ENCODE data around the gene TMEM151A.

The TMEM151A gene

DNA sequence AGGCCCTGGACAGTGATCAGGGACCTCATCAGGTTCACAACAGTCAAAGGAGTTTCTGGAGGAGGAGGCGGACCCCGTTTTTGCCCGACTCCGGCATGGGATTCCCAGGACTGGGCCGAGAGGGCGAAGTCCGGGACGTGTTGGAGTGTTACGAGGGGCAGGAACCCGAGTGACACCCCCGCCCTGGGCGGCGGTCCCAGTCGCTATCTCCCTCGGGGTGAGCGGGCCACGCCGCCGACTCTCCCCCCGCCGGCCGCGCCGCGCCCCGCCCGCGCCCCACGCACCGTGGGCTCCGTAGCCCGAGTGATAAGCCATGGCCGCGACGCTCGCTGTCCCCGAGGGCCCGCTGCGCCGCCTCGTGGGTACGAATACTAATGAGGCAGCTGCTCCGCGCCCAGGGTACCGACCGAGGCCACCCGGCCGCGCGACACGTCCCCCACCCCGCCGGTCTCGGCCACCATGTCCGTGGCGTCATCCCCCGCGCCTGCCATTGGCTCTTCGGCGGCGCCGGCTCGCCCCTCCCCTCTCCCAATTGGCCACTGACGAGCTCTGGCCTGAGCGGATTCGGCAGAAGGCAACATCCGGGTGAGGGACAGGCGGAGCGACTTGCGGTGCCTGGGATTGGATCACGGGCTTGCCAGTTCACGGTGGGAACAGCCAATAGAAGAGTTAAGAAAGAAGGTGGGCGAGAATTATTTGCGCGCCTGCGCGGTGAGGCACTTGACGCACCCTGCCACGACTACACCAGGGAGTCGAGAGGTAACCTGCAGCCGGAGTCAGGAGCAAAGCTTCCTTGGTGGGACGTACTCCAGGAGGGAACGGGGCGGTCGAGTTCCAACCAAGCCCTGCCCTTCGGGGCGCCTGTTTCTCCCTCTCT is 2.8 kb upstream of the TMEM151A start, which contains the start of gene YIF1A:
Gene YIF1A (minus strand): TSS at position 473 of the 877 bp plus-strand sequence. CDS start 158 bp downstream, at position 315.
- H3K27me3 ChIP-seq (ENCODE audit: control insufficient read depth, insufficient read depth, low read length) = peaks cover 16% of the 10 kb centered on the region
- no peaks in the 10 kb centered on the region for H3K36me3 ChIP-seq (ENCODE audit: control insufficient read depth, insufficient read depth, low read length)
- peak within 1 kb of the TSS; percentile 94 for H3K27ac ChIP-seq (ENCODE audit: low read depth, low read length)
- no peaks in the 10 kb centered on the region for H3K4me1 ChIP-seq (ENCODE audit: control insufficient read depth, insufficient read depth, low read length)
- H3K4me3 ChIP-seq (ENCODE audit: low read length) = peak within 1 kb of the TSS; percentile 86
- H3K9ac ChIP-seq (ENCODE audit: low read length) = peak within 1 kb of the TSS; percentile 54

DNA sequence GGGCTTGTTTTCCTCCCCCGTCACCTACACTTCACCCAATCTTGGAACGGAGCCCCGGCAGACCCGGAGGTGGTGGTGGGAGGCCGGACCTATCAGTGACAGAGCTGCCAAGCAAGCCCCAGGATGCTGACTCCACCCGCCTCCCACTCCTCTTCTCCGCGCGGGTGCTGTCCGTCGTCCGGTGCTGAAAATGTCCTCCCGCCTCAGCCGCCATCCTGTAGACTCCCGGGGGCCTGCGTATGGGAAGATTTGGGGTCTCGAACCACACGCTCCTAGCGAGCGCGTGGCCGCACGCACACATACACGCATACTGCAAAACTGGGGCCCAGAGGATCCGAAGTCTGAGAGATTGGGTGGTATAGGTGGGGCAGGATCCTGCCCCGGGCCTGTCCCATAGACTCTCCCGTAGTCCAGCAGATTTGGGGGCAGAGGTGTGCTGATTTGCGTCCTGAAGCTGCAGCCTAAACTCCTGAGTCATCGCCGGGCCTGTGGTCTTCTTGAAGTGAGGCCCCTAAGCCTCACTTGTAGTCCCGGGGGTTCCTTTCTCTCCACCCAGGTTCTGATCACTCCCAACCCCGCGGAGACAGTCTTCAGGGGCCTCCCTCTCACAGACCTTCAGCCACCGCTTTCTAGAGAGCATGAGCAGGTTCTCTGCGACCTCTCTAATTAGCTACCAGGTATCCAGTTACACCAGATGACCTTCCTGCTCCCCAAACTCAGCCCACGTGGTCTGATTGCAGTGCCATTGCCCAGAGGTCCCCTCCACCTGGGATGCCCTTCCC is 2.0 kb upstream of the TMEM151A start:
- Histone ChIP-seq H3K4me3 (ENCODE audit: low read length) (peak overlapping the region; percentile 86), H3K36me3 (ENCODE audit: control insufficient read depth, insufficient read depth, low read length) (no peaks in the 10 kb centered on the region), H3K27ac (ENCODE audit: low read depth, low read length) (peak overlapping the region; percentile 57), H3K9ac (ENCODE audit: low read length) (peak overlapping the region; percentile 54), H3K27me3 (ENCODE audit: control insufficient read depth, insufficient read depth, low read length) (peaks cover 20% of the 10 kb centered on the region), H3K4me1 (ENCODE audit: control insufficient read depth, insufficient read depth, low read length) (no peaks in the 10 kb centered on the region)

DNA sequence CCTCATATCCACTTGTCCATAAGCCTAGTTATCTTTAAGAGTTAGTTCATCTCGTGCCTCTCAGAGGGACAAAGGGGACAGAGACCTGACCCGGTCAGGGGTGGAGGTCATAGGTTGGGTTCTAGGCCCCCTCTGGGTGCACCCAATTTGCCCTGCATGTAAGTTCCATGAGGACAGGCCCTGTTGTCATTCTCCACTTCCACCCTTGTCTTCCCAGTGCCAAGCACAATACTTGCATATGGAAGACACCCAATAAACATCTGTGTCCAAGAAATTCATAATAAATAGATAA is 1.4 kb upstream of the TMEM151A start:
- H3K36me3 ChIP-seq (ENCODE audit: control insufficient read depth, insufficient read depth, low read length) = no peaks in the 10 kb centered on the region
- no peaks in the 10 kb centered on the region for H3K4me1 ChIP-seq (ENCODE audit: control insufficient read depth, insufficient read depth, low read length)
- peak overlapping the region; percentile 86 for H3K4me3 ChIP-seq (ENCODE audit: low read length)
- H3K27ac ChIP-seq (ENCODE audit: low read depth, low read length) = no peak overlapping the region
- peaks cover 20% of the 10 kb centered on the region for H3K27me3 ChIP-seq (ENCODE audit: control insufficient read depth, insufficient read depth, low read length)
- H3K9ac ChIP-seq (ENCODE audit: low read length) = no peak overlapping the region

DNA sequence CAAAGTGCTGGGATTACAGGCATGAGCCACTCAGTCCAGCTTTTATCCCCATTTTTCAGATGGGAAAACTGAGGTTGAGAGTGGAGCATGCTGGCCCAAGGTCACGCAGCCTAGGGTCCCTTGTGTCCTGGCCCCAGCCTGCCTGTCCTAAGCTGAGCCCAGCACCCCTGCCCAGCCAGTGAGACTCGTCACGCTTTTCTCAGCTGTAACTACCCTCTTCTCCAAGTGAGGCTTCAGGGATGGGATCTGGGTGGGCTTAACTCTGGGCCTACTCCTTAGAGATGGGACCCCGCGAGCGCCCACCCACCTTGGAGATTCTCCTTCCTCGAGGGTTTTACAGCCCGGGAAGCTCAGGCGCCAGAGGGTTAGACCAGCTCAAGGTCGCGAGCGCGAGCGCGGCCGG is 390 bp upstream of the TMEM151A start:
- peaks cover 20% of the 10 kb centered on the region for H3K27me3 ChIP-seq (ENCODE audit: control insufficient read depth, insufficient read depth, low read length)
- no peaks in the 10 kb centered on the region for H3K36me3 ChIP-seq (ENCODE audit: control insufficient read depth, insufficient read depth, low read length)
- no peaks in the 10 kb centered on the region for H3K4me1 ChIP-seq (ENCODE audit: control insufficient read depth, insufficient read depth, low read length)
- peak overlapping the region; percentile 5 for H3K4me3 ChIP-seq (ENCODE audit: low read length)
- no peak overlapping the region for H3K27ac ChIP-seq (ENCODE audit: low read depth, low read length)
- no peak overlapping the region for H3K9ac ChIP-seq (ENCODE audit: low read length)

DNA sequence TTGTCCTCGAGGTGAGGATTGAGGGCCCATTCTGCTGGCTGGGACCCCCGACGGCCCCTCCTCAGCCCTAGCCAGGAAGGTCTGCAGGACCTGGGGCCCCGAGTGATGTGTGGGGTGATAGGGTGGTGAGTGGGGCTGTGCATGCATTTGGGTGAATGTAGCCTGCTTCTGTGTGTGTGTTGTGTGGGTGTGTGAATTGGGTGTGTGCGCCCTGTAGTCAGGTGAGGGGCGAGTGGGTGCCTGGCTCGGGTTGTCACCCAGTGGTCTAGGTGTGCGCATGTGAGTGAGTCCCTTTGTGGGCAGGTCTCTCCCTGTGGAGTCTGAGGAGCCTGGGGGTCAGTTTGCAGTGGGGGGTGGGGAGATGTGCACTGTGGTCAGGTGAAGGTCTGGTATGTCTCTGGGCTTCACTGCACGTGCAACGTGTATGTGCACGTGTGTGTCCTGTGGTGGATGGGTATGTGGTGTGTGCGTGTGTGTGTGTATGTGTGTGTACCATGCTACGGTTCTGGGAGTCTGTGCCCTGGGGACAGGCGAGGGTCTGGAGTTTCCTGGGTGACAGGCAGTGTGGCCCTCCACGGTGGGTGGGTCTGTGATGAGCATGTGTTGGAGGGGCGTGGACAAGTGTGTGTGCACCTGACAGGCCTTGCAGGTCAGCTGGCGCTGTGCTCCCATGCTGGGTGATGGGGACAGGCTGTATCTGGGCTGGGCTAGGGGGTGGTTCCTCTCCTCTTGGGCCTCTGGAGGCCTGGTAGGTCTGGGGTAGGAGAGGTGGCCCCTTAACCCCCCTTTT is 1.0 kb downstream of the TMEM151A start:
- no peak overlapping the region for H3K4me3 ChIP-seq (ENCODE audit: low read length)
- H3K9ac ChIP-seq (ENCODE audit: low read length) = no peak overlapping the region
- H3K27me3 ChIP-seq (ENCODE audit: control insufficient read depth, insufficient read depth, low read length) = peaks cover 20% of the 10 kb centered on the region
- H3K4me1 ChIP-seq (ENCODE audit: control insufficient read depth, insufficient read depth, low read length) = no peaks in the 10 kb centered on the region
- no peaks in the 10 kb centered on the region for H3K36me3 ChIP-seq (ENCODE audit: control insufficient read depth, insufficient read depth, low read length)
- H3K27ac ChIP-seq (ENCODE audit: low read depth, low read length) = no peak overlapping the region

DNA sequence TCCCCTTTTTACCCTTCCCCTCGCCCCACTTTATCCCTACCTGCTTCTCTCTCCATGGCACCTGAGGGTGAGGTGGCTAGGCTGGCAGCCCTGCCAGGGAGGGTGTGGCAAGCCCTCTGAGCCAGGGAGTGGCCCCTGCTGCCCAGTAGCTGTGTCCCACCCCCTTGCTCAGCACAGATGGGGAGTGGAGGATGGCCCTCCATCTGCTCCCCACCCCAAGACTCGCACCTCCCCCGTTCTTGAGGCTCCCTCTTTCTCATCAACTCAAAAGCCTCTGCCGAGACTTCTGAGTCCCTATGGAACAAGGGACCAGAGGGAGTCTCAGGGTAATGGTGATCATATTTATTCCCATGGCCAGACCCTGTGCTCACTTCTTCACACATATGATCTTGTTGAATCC is 1.7 kb downstream of the TMEM151A start:
- Histone ChIP-seq H3K4me1 (ENCODE audit: control insufficient read depth, insufficient read depth, low read length) (no peaks in the 10 kb centered on the region), H3K9ac (ENCODE audit: low read length) (no peak overlapping the region), H3K27ac (ENCODE audit: low read depth, low read length) (no peak overlapping the region), H3K36me3 (ENCODE audit: control insufficient read depth, insufficient read depth, low read length) (no peaks in the 10 kb centered on the region), H3K27me3 (ENCODE audit: control insufficient read depth, insufficient read depth, low read length) (peaks cover 20% of the 10 kb centered on the region), H3K4me3 (ENCODE audit: low read length) (no peak overlapping the region)

DNA sequence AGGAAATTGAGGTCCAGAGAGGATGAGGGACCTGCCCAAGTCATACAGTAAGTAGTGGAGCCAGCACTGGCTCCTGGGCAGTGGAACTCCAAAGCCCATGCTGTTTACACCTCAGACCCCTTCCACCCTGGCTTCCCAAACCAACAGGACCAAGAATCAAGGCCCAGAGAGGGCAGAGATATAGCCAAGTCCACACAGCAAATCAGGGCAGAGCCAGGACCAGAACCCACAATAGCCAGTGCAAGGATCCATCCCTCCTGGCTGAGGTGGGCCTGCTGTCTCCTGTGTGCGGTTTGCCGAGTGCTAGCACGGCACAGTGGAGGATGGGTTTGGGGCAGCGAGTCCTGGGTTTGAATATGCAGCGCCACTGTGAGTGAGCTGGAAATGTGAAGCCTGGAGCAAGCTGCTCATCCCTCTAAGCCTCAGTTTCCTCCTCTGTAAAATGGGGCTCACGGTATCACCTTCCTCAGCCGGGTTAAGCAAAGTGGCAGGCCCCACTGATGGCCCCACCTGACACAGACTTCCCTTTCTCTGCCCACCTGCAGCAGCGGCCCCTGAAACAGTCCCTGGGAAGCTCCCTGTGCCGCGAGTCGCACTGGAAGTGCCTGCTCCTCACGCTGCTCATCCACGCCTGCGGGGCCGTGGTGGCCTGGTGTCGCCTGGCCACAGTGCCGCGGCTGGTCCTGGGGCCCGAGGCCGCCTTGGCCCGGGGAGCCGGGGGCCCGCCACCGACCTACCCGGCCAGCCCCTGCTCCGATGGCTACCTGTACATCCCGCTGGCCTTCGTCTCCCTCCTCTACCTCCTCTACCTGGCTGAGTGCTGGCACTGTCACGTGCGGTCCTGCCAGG is 2.3 kb downstream of the TMEM151A start:
- no peak overlapping the region for H3K27ac ChIP-seq (ENCODE audit: low read depth, low read length)
- no peaks in the 10 kb centered on the region for H3K36me3 ChIP-seq (ENCODE audit: control insufficient read depth, insufficient read depth, low read length)
- H3K9ac ChIP-seq (ENCODE audit: low read length) = no peak overlapping the region
- no peaks in the 10 kb centered on the region for H3K4me1 ChIP-seq (ENCODE audit: control insufficient read depth, insufficient read depth, low read length)
- no peak overlapping the region for H3K4me3 ChIP-seq (ENCODE audit: low read length)
- peaks cover 20% of the 10 kb centered on the region for H3K27me3 ChIP-seq (ENCODE audit: control insufficient read depth, insufficient read depth, low read length)

DNA sequence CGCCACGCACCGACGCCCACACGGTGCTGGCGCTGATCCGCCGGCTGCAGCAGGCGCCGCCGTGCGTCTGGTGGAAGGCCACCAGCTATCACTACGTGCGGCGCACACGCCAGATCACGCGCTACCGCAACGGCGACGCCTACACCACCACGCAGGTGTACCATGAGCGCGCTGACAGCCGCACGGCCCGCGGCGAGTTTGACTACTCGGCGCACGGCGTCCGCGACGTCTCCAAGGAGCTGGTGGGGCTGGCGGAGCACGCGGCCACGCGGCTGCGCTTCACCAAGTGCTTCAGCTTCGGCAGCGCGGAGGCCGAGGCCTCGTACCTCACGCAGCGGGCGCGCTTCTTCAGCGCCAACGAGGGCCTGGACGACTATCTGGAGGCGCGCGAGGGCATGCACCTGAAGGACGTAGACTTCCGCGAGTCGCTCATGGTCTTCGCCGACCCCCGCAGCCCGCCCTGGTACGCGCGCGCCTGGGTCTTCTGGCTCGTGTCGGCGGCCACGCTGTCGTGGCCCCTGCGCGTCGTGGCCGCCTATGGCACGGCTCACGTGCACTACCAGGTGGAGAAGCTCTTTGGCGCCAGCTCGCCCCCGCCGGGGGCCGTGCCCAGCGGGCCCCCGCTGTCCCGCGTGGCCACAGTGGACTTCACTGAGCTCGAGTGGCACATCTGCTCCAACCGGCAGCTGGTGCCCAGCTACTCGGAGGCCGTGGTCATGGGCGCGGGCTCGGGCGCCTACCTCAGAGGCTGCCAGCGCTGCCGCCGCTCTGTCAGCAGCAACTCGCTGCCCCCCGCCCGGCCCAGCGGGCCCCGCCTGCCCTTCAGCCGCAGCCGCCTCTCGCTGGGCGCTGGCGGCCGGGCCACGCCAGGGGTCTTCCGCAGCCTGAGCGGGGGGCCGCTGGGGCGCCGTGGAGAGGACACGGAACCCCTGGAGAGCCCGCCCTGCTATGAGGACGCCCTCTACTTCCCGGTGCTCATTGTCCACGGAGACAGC is 3.2 kb downstream of the TMEM151A start:
- H3K4me3 ChIP-seq (ENCODE audit: low read length) = no peak overlapping the region
- no peak overlapping the region for H3K27ac ChIP-seq (ENCODE audit: low read depth, low read length)
- no peaks in the 10 kb centered on the region for H3K4me1 ChIP-seq (ENCODE audit: control insufficient read depth, insufficient read depth, low read length)
- peaks cover 20% of the 10 kb centered on the region for H3K27me3 ChIP-seq (ENCODE audit: control insufficient read depth, insufficient read depth, low read length)
- H3K9ac ChIP-seq (ENCODE audit: low read length) = no peak overlapping the region
- H3K36me3 ChIP-seq (ENCODE audit: control insufficient read depth, insufficient read depth, low read length) = no peaks in the 10 kb centered on the region

DNA sequence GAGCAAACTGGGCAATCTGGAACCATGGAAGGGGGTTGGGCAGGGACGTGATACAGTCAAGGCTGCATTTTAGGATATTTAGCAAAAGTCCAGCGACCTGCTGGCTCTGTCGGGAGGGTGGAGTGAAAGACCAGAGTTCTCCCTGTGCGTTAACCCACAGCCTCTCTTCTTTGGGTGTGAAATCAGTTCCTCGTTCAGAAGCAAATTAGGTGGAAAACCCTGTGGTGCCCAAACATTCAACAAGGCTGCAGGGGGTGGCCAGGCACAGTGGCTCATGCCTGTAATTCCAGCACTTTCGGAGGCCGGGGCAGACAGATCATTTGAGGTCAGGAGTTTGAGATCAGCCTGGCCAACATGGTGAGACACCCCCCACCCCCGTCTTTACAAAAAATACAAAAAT is 5.9 kb downstream of the TMEM151A start:
- Histone ChIP-seq H3K9ac (ENCODE audit: low read length) (no peak overlapping the region), H3K4me1 (ENCODE audit: control insufficient read depth, insufficient read depth, low read length) (no peaks in the 10 kb centered on the region), H3K4me3 (ENCODE audit: low read length) (no peak overlapping the region), H3K36me3 (ENCODE audit: control insufficient read depth, insufficient read depth, low read length) (no peaks in the 10 kb centered on the region), H3K27me3 (ENCODE audit: control insufficient read depth, insufficient read depth, low read length) (peaks cover 12% of the 10 kb centered on the region), H3K27ac (ENCODE audit: low read depth, low read length) (no peak overlapping the region)

DNA sequence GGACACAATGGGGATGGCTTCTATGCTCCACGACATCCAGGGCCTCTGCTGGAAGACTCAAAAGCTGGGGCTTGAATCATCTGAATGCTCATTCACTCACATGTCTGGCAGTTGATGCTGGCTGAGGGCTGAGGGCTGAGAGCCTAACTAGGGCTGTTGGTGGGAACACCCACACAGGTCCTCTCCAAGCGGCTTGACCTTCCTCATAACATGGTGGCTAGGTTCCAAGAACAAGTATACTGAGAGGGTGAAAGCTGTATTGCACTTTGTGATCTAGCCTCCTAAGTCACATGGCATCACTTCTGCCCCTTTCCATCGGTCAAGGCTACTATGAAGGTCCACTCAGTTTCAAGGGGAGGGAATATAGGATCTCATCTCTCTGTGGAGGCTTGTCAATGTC is 7.5 kb downstream of the TMEM151A start:
- Histone ChIP-seq H3K9ac (ENCODE audit: low read length) (no peak overlapping the region), H3K36me3 (ENCODE audit: control insufficient read depth, insufficient read depth, low read length) (no peaks in the 10 kb centered on the region), H3K4me3 (ENCODE audit: low read length) (no peak overlapping the region), H3K4me1 (ENCODE audit: control insufficient read depth, insufficient read depth, low read length) (no peaks in the 10 kb centered on the region), H3K27me3 (ENCODE audit: control insufficient read depth, insufficient read depth, low read length) (peaks cover under 1% of the 10 kb centered on the region), H3K27ac (ENCODE audit: low read depth, low read length) (no peak overlapping the region)

DNA sequence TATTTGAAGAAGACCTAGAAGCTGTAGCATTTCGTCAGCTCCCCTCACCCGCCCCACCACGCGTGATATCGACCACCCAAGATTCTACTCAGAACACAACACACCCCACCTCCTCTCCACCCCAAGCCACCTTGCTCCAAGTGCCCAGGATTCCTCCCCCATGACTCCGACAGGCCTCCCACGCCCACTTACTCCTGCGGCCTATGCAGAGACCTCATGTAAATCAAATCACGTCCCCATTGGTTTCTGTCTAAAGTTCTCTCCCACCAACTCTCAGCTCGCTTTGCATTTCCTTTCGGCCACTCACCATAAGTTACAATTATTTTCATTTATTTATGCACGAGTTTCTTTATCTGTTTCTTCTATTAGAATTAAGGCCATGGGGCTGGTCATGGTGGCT is 11.0 kb downstream of the TMEM151A start:
- H3K9ac ChIP-seq (ENCODE audit: low read length) = no peak overlapping the region

More for the DNA sequence above, 11.0 kb downstream of the TMEM151A start:
- no peak overlapping the region for H3K27ac ChIP-seq (ENCODE audit: low read depth, low read length)
- no peak overlapping the region for H3K4me3 ChIP-seq (ENCODE audit: low read length)
- H3K27me3 ChIP-seq (ENCODE audit: control insufficient read depth, insufficient read depth, low read length) = no peaks in the 10 kb centered on the region
- H3K36me3 ChIP-seq (ENCODE audit: control insufficient read depth, insufficient read depth, low read length) = no peaks in the 10 kb centered on the region
- no peaks in the 10 kb centered on the region for H3K4me1 ChIP-seq (ENCODE audit: control insufficient read depth, insufficient read depth, low read length)

Data from rectal smooth muscle tissue (tissue), 1 donor.